Large intestine (tissue), 3 donors: Measurements from ENCODE around the gene TEX22. TPM values are rescaled to one million over a fixed set of nuclear protein-coding genes. Genes with fewer than 3 reads are reported as not detected.

Experiments used
- DNase-seq, 2 donors: peaks; one replicate each; pipeline versions ENCODE4 v3.0.0 to v3.0.0-alpha.2; 2013
- H3K27ac ChIP-seq: one replicate; pipeline ENCODE4 v1.5.1; 2013; ENCODE audit warnings: low read length
- H3K27me3 ChIP-seq: 2 replicates; pipeline ENCODE4 v1.6.1; 2013; ENCODE audit warnings: low read length; ENCODE audit not compliant: control insufficient read depth, insufficient read depth
- H3K36me3 ChIP-seq: 2 replicates; pipeline ENCODE4 v1.6.1; 2013; ENCODE audit warnings: low read length; ENCODE audit not compliant: control insufficient read depth, insufficient read depth
- H3K4me1 ChIP-seq: one replicate; pipeline ENCODE4 v1.6.1; 2013; ENCODE audit warnings: low read length; ENCODE audit not compliant: control insufficient read depth, insufficient read depth
- H3K4me3 ChIP-seq: one replicate; pipeline ENCODE4 v1.5.1; 2013; ENCODE audit warnings: low read length
- H3K9me3 ChIP-seq: one replicate; pipeline ENCODE4 v1.6.1; 2013; ENCODE audit warnings: mild to moderate bottlenecking, low read depth, low read length, moderate library complexity; ENCODE audit not compliant: control insufficient read depth
- WGBS: methylation state at CpG from one replicate; pipeline ENCODE4 v1.1.5; 2013; ENCODE audit warnings: low lambda C conversion rate; ENCODE audit not compliant: insufficient coverage; 5-methylcytosine and 5-hydroxymethylcytosine counted together
- polyA plus RNA-seq: library from polyadenylated mRNA; unstranded; fragments of 120-200 nt; gene quantifications from one replicate; pipeline ENCODE4 v1.2.1, GENCODE V29; 2013

TEX22 gene
- polyA plus RNA-seq, 1 donor: 0.82 TPM

- H3K4me1 ChIP-seq: no peaks in the 10 kb centered on the region
- peaks cover 54% of the 10 kb centered on the region for H3K36me3 ChIP-seq
- no peak overlapping the region for H3K4me3 ChIP-seq
- no peaks in the 10 kb centered on the region for H3K9me3 ChIP-seq
- no peak overlapping the region for H3K27ac ChIP-seq
- no peaks in the 10 kb centered on the region for H3K27me3 ChIP-seq
- DNase-seq: no peak
- WGBS: no CpG with 5 or more reads among the region's 19 CpGs
Measured at GRCh38 chr14:105385322-105385637, 13.1 kb upstream of the TEX22 start.

GRCh38 chr14:105385698-105386365 is 12.5 kb upstream of the TEX22 start:
- Histone ChIP-seq H3K27me3 (no peaks in the 10 kb centered on the region), H3K4me3 (no peak overlapping the region), H3K36me3 (peaks cover 51% of the 10 kb centered on the region), H3K27ac (no peak overlapping the region), H3K4me1 (no peaks in the 10 kb centered on the region), H3K9me3 (no peaks in the 10 kb centered on the region)
- DNase-seq: no peak
- no CpG with 5 or more reads among the region's 22 CpGs for WGBS

- no peaks in the 10 kb centered on the region for H3K4me1 ChIP-seq
- H3K27ac ChIP-seq: no peak overlapping the region
- no peaks in the 10 kb centered on the region for H3K27me3 ChIP-seq
- no peak for DNase-seq
- no peak overlapping the region for H3K4me3 ChIP-seq
- whole genome bisulfite sequencing: no CpG with 5 or more reads among the region's 33 CpGs
- no peaks in the 10 kb centered on the region for H3K9me3 ChIP-seq
- H3K36me3 ChIP-seq: peaks cover 43% of the 10 kb centered on the region
Measured at GRCh38 chr14:105386581-105387529, 11.5 kb upstream of the TEX22 start.

- Histone ChIP-seq H3K36me3 (peaks cover 39% of the 10 kb centered on the region), H3K9me3 (no peaks in the 10 kb centered on the region), H3K27ac (no peak overlapping the region), H3K4me3 (no peak overlapping the region), H3K27me3 (no peaks in the 10 kb centered on the region), H3K4me1 (no peaks in the 10 kb centered on the region)
- no CpG with 5 or more reads among the region's 10 CpGs for WGBS
- no peak for DNase-seq
Measured at GRCh38 chr14:105387530-105387922, 10.8 kb upstream of the TEX22 start.

GRCh38 chr14:105388110-105388951 is 10.0 kb upstream of the TEX22 start:
- Histone ChIP-seq H3K27me3 (no peaks in the 10 kb centered on the region), H3K9me3 (no peaks in the 10 kb centered on the region), H3K4me3 (no peak overlapping the region), H3K36me3 (peaks cover 36% of the 10 kb centered on the region), H3K4me1 (no peaks in the 10 kb centered on the region), H3K27ac (no peak overlapping the region)
- no CpG with 5 or more reads among the region's 25 CpGs for WGBS
- no peak for DNase-seq

GRCh38 chr14:105388976-105389375 is 9.4 kb upstream of the TEX22 start:
- Histone ChIP-seq H3K9me3 (no peaks in the 10 kb centered on the region), H3K36me3 (peaks cover 30% of the 10 kb centered on the region), H3K27ac (no peak overlapping the region), H3K27me3 (no peaks in the 10 kb centered on the region), H3K4me3 (no peak overlapping the region), H3K4me1 (no peaks in the 10 kb centered on the region)
- WGBS: no CpG with 5 or more reads among the region's 16 CpGs
- DNase-seq: no peak

GRCh38 chr14:105389534-105389933 is 8.8 kb upstream of the TEX22 start:
- no peaks in the 10 kb centered on the region for H3K9me3 ChIP-seq
- no peak overlapping the region for H3K27ac ChIP-seq
- WGBS: no CpG with 5 or more reads among the region's 12 CpGs

GRCh38 chr14:105389976-105390848 is 8.1 kb upstream of the TEX22 start:
- H3K27ac ChIP-seq: no peak overlapping the region
- no peaks in the 10 kb centered on the region for H3K4me1 ChIP-seq
- WGBS: no CpG with 5 or more reads among the region's 27 CpGs
- H3K36me3 ChIP-seq: peaks cover 25% of the 10 kb centered on the region
- no peak for DNase-seq
- no peak overlapping the region for H3K4me3 ChIP-seq
- H3K27me3 ChIP-seq: no peaks in the 10 kb centered on the region
- no peaks in the 10 kb centered on the region for H3K9me3 ChIP-seq

More at GRCh38 chr14:105389534-105389933, 8.8 kb upstream of the TEX22 start:
- peaks cover 25% of the 10 kb centered on the region for H3K36me3 ChIP-seq
- H3K27me3 ChIP-seq: no peaks in the 10 kb centered on the region
- H3K4me3 ChIP-seq: no peak overlapping the region
- H3K4me1 ChIP-seq: no peaks in the 10 kb centered on the region
- DNase-seq: no peak

GRCh38 chr14:105390849-105391500 is 7.4 kb upstream of the TEX22 start:
- DNase-seq: no peak
- no peaks in the 10 kb centered on the region for H3K9me3 ChIP-seq
- H3K4me3 ChIP-seq: no peak overlapping the region
- H3K27ac ChIP-seq: no peak overlapping the region
- WGBS: no CpG with 5 or more reads among the region's 24 CpGs
- peaks cover 22% of the 10 kb centered on the region for H3K36me3 ChIP-seq
- no peaks in the 10 kb centered on the region for H3K4me1 ChIP-seq
- H3K27me3 ChIP-seq: no peaks in the 10 kb centered on the region
